SK-N-SH treated with all-trans-retinoic acid at 6 μM for 48 hours (cell line): ENCODE measurements around the gene SNAPC5.

Experiments used
- BACH2 ChIP-seq: fragments of 250-450 bp; sonication (Bioruptor Pico); IDR thresholded peaks from 2 replicates; pipeline ENCODE4 v1.9.0; 2021; ENCODE audit warnings: mild to moderate bottlenecking, borderline replicate concordance
- ISL1 ChIP-seq: fragments of 250-450 bp; sonication (Bioruptor Pico); IDR thresholded peaks from 2 replicates; pipeline ENCODE4 v2.1.2; 2022; ENCODE audit warnings: mild to moderate bottlenecking, moderate library complexity
- TCF4 ChIP-seq: fragments of 250-450 bp; sonication (Bioruptor Pico); IDR thresholded peaks from 2 replicates; pipeline ENCODE4 v1.8.0; 2021; ENCODE audit warnings: mild to moderate bottlenecking, moderate library complexity, borderline replicate concordance
- ZNF70 ChIP-seq: fragments of 450-650 bp; formaldehyde crosslinking; IDR thresholded peaks from 2 replicates; pipeline ENCODE4 v1.5.0; 2020; ENCODE audit warnings: mild to moderate bottlenecking, moderate library complexity

- TF ChIP-seq ZNF70 (CRISPR knock-in tag) (no peak), BACH2 (CRISPR knock-in tag) (no peak), TCF4 (CRISPR knock-in tag) (no peak), ISL1 (CRISPR knock-in tag) (no peak)
Measured at GRCh38 chr15:66486887-66487286, 10.7 kb downstream of the SNAPC5 start.
